ENCODE results near the gene DLEC1. TPM values are rescaled to one million over a fixed set of nuclear protein-coding genes. Genes with fewer than 3 reads are reported as not detected.

DLEC1 gene
- total RNA-seq, 1 donor from 2014 or later: 0.42 TPM

DNA sequence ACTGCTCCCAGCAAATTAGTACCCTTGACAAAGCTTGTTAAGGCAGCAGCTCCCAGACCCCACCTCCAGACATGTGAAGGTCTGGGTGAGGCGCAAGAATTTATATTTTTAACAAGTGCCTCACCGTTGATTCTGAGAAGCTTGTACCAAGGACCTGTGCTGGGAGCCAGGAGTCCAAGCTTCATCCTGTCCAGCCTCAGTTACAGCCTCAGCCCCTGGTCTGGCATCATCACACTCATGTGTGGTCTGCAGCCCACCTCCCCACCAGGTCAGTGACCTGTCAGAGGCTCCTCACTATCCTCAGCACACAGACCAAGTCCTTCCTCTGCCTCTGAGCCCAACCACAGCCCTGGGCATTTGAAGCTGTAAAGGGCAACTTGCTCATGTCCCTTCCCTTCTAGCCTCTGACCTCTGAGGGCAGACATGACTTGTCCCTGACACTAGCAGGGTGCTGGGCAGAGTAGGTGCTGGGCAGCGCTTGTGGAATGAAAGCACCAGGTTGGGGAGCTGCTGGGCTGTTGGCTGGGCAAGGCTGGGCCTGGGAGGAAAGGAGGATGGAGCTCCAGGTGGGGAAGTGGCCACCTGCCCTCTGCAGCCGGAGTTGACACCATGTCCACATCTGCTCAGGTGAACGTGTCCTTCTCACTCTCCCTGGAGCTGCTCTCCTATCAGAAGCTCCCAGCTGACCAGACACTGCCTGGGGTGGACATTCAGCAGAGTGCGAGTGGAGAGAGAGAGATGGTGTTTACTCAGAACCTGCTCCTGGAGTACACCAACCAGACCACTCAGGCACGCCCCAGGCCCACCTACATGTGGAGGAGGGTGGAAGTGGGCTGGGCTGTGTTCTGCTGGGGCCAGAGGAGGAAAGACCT lies 81.0 kb downstream of the DLEC1 start:
- DNase-seq: no peak
- peaks cover 3% of the 10 kb centered on the region for H3K9me3 Mint-ChIP-seq (ENCODE audit: unreplicated experiment)
- TF ChIP-seq, protein P1, sequence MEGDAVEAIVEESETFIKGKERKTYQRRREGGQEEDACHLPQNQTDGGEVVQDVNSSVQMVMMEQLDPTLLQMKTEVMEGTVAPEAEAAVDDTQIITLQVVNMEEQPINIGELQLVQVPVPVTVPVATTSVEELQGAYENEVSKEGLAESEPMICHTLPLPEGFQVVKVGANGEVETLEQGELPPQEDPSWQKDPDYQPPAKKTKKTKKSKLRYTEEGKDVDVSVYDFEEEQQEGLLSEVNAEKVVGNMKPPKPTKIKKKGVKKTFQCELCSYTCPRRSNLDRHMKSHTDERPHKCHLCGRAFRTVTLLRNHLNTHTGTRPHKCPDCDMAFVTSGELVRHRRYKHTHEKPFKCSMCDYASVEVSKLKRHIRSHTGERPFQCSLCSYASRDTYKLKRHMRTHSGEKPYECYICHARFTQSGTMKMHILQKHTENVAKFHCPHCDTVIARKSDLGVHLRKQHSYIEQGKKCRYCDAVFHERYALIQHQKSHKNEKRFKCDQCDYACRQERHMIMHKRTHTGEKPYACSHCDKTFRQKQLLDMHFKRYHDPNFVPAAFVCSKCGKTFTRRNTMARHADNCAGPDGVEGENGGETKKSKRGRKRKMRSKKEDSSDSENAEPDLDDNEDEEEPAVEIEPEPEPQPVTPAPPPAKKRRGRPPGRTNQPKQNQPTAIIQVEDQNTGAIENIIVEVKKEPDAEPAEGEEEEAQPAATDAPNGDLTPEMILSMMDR (IDR thresholded peaks at IDR 0.05; ENCODE audit: partially characterized antibody, unreplicated experiment): no peak
- H3K4me1 Mint-ChIP-seq (ENCODE audit: low read depth, unreplicated experiment): no peaks in the 10 kb centered on the region
- no peak overlapping the region for H3K27ac Mint-ChIP-seq (ENCODE audit: unreplicated experiment)
- H3K36me3 Mint-ChIP-seq (ENCODE audit: unreplicated experiment): peaks cover 4% of the 10 kb centered on the region
- H3K4me3 Mint-ChIP-seq (ENCODE audit: unreplicated experiment): no peak overlapping the region
- H3K27me3 Mint-ChIP-seq (ENCODE audit: unreplicated experiment): peaks cover 13% of the 10 kb centered on the region

DNA sequence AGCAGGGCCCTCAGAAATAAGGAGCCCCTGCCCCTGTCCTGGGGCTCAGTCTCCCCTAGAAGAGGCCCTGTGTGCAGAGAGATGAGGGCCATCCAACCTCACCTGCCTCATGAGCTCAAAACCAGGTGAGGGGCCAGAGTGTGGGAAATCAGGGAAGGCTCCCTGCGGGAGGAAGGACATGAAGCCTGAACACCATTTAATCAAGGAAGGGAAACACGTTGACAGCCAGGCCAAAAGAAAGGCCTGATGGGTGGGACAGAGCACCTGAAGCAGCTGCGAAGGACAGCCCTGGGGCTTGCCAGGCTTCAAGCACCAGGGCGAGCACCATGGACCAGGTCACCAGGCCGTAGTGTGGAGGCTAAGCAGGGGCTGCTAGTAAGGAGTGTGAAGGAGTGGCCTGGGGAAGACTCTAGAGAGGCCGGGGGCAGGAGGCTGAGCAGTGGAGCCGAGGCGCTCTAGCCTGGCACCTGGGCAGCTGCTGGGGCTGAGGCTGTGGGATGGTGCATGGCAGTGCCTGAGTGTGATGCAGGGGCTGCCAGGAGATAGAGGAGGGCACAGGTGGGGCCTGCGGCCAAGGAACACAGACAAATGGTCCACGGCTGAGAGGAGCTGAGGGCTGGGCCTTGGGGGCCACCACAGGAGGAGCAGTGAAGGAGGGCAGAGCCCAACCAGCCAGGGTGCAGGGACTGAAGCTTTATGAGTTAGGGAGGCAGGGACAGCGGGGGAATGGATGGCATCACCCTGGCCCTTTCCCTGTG lies 81.9 kb downstream of the DLEC1 start:
- no peak for DNase-seq
- Mint-ChIP-seq H3K36me3 (ENCODE audit: unreplicated experiment) (peaks cover 4% of the 10 kb centered on the region), H3K4me3 (ENCODE audit: unreplicated experiment) (no peak overlapping the region), H3K27ac (ENCODE audit: unreplicated experiment) (no peak overlapping the region), H3K27me3 (ENCODE audit: unreplicated experiment) (peaks cover 11% of the 10 kb centered on the region), H3K4me1 (ENCODE audit: low read depth, unreplicated experiment) (no peaks in the 10 kb centered on the region), H3K9me3 (ENCODE audit: unreplicated experiment) (peaks cover 3% of the 10 kb centered on the region)
- TF ChIP-seq, protein P1 (IDR thresholded peaks at IDR 0.05; ENCODE audit: partially characterized antibody, unreplicated experiment): no peak

DNA sequence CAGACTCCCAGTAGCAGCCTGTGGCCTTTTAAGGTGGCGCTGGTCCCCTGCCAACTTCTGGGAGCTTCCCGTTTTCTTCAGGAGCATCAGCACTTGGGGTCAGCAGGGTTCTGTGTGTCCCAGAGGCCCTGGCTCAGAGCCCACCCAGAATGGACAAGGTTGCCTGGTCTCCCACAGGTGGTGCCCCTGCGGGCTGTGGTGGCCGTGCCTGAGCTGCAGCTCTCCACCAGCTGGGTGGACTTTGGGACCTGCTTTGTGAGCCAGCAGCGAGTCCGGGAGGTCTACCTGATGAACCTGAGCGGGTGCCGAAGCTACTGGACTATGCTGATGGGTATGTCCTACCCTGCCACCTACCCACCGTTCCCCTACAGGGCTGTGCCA lies 82.4 kb downstream of the DLEC1 start:
- H3K4me1 Mint-ChIP-seq (ENCODE audit: low read depth, unreplicated experiment): no peaks in the 10 kb centered on the region
- H3K9me3 Mint-ChIP-seq (ENCODE audit: unreplicated experiment): peaks cover 3% of the 10 kb centered on the region
- no peak overlapping the region for H3K27ac Mint-ChIP-seq (ENCODE audit: unreplicated experiment)
- H3K4me3 Mint-ChIP-seq (ENCODE audit: unreplicated experiment): no peak overlapping the region
- DNase-seq: no peak
- TF ChIP-seq, protein P1 (IDR thresholded peaks at IDR 0.05; ENCODE audit: partially characterized antibody, unreplicated experiment): no peak
- peaks cover 4% of the 10 kb centered on the region for H3K36me3 Mint-ChIP-seq (ENCODE audit: unreplicated experiment)
- H3K27me3 Mint-ChIP-seq (ENCODE audit: unreplicated experiment): peaks cover 11% of the 10 kb centered on the region

DNA sequence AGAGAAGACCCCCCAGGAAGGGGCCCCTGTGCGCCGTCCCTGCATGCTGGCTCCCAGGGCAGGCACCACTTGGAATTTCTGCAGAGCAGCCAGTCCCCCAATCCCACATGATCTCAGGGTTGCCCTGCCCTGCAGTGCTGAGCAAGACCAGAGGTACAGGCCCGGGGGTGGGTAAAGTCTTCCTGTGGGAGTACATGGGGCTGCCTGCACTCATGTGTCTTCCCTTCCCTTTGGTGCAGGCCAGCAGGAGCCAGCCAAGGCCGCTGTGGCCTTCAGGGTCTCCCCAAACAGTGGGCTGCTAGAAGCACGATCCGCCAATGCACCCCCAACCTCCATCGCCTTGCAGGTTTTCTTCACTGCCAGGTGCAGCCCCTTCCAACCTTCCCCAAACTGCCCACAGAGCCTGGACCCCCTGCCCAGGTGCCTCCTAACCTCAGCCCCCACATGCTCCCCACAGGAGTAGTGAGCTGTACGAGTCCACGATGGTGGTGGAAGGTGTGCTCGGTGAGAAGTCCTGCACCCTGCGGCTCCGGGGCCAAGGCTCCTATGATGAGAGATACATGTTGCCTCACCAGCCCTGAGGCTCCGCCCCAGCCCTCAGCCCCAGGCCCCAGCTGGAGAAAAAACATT lies 82.9 kb downstream of the DLEC1 start:
- Mint-ChIP-seq H3K36me3 (ENCODE audit: unreplicated experiment) (peaks cover 4% of the 10 kb centered on the region), H3K9me3 (ENCODE audit: unreplicated experiment) (peaks cover 3% of the 10 kb centered on the region), H3K4me3 (ENCODE audit: unreplicated experiment) (no peak overlapping the region), H3K4me1 (ENCODE audit: low read depth, unreplicated experiment) (no peaks in the 10 kb centered on the region), H3K27ac (ENCODE audit: unreplicated experiment) (no peak overlapping the region), H3K27me3 (ENCODE audit: unreplicated experiment) (peaks cover 11% of the 10 kb centered on the region)
- no peak for DNase-seq
- TF ChIP-seq, protein P1 (IDR thresholded peaks at IDR 0.05; ENCODE audit: partially characterized antibody, unreplicated experiment): no peak

All from glutamatergic neuron (in vitro differentiated cells).